CD8-positive, alpha-beta memory T cell (primary cell): ENCODE results near the gene NCR3LG1. TPM values are rescaled to one million over a fixed set of nuclear protein-coding genes. Genes with fewer than 3 reads are reported as not detected.

Source experiments
- CTCF ChIA-PET: fragments of 350-600 bp; sonication (Branson Sonifier 250); formaldehyde crosslinking; loops from one replicate; lab custom pipeline; 2021; ENCODE audit warnings: antibody characterized with exemption; lab: Charles Lee
- POLR2A ChIA-PET: fragments of 350-600 bp; sonication (Branson Sonifier 250); formaldehyde crosslinking; loops from one replicate; lab custom pipeline; 2021; ENCODE audit warnings: antibody characterized with exemption; lab: Charles Lee
- DNase-seq, 5 donors: peaks; one replicate each; pipeline versions ENCODE4 v3.0.0 to v3.0.0-alpha.2; 2020 to 2022; ENCODE audit warnings: mixed read lengths in 1 of 5
- H3K27ac ChIP-seq: one replicate; pipeline ENCODE4 v1.7.0; 2013; ENCODE audit warnings: low read depth, mild to moderate bottlenecking, low read length, moderate library complexity
- H3K27me3 ChIP-seq: 2 replicates; pipeline ENCODE4 v1.7.0; 2013; ENCODE audit warnings: low read length, mild to moderate bottlenecking; ENCODE audit not compliant: insufficient read depth, poor library complexity, severe bottlenecking
- H3K36me3 ChIP-seq: 2 replicates; pipeline ENCODE4 v1.7.0; 2013; ENCODE audit warnings: mild to moderate bottlenecking, low read length, moderate library complexity; ENCODE audit not compliant: insufficient read depth
- H3K4me1 ChIP-seq: 2 replicates; pipeline ENCODE4 v1.7.0; 2013; ENCODE audit warnings: mild to moderate bottlenecking, low read length, moderate library complexity; ENCODE audit not compliant: insufficient read depth
- H3K4me3 ChIP-seq: 2 replicates; pipeline ENCODE4 v1.7.0; 2013; ENCODE audit warnings: mild to moderate bottlenecking, low read length
- H3K9me3 ChIP-seq: 2 replicates; pipeline ENCODE4 v1.7.0; 2013; ENCODE audit warnings: mild to moderate bottlenecking, low read length
- H3K27ac Mint-ChIP-seq, 8 donors: one replicate each; pipeline ENCODE4 v1.8.0; 2020 to 2021; ENCODE audit warnings: mixed read lengths in 8 of 8, mild to moderate bottlenecking in 6 of 8, inconsistent platforms in 3 of 8, moderate library complexity in 3 of 8
- H3K27me3 Mint-ChIP-seq, 2 donors: one replicate each; pipeline ENCODE4 v1.8.0; 2020 to 2021; ENCODE audit warnings: mixed read lengths in 2 of 2, mild to moderate bottlenecking in 1 of 2, moderate library complexity in 1 of 2
- H3K36me3 Mint-ChIP-seq, 3 donors: one replicate each; pipeline ENCODE4 v1.8.0; 2020 to 2021; ENCODE audit warnings: mixed read lengths in 3 of 3, inconsistent platforms in 1 of 3, mild to moderate bottlenecking in 1 of 3
- H3K4me1 Mint-ChIP-seq, 3 donors: one replicate each; pipeline ENCODE4 v1.8.0; 2020 to 2021; ENCODE audit warnings: mixed read lengths in 3 of 3, inconsistent platforms in 1 of 3, mild to moderate bottlenecking in 1 of 3
- H3K4me3 Mint-ChIP-seq, 7 donors: one replicate each; pipeline ENCODE4 v1.8.0; 2020 to 2021; ENCODE audit warnings: mixed read lengths in 7 of 7, mild to moderate bottlenecking in 6 of 7, moderate library complexity in 4 of 7, inconsistent platforms in 2 of 7
- H3K9me3 Mint-ChIP-seq, 5 donors: one replicate each; pipeline ENCODE4 v1.8.0; 2020 to 2022; ENCODE audit warnings: mixed read lengths in 5 of 5, mild to moderate bottlenecking in 3 of 5, moderate library complexity in 2 of 5, inconsistent platforms in 1 of 5
- polyA plus RNA-seq: library from polyadenylated mRNA; unstranded; fragments of 300-500 nt; fragmentation: Illumina TruSeq; gene quantifications from one replicate; pipeline ENCODE4 v1.2.3, GENCODE V29; 2021
- total RNA-seq, 2 experiments: library from RNA; stranded (reverse); gene quantifications; one replicate each; pipeline ENCODE4 v1.2.3, GENCODE V29; 2021

The NCR3LG1 gene
- total RNA-seq (1 to 10 TPM; 5.9 to 6.0 TPM), polyA plus RNA-seq (0.03 TPM)

- no peaks in the 10 kb centered on the region for H3K27me3 Mint-ChIP-seq
- peaks cover 0 to 9% (median 0%) of the 10 kb centered on the region in 3 donors for H3K36me3 Mint-ChIP-seq
- Histone ChIP-seq H3K4me1 (peaks cover 15% of the 10 kb centered on the region), H3K4me3 (peak within 1 kb of the TSS; percentile 56), H3K9me3 (no peaks in the 10 kb centered on the region), H3K27me3 (no peaks in the 10 kb centered on the region), H3K27ac (peak within 1 kb of the TSS; percentile 33), H3K36me3 (no peaks in the 10 kb centered on the region)
- POLR2A ChIA-PET: interaction anchor here (0.6 to 0.8 kb wide), 5 partner anchors 22 to 1887 kb away, joined by 3 to 5 read pairs (median 3); partner anchors contain the start of gene PIK3C2A
- H3K4me1 Mint-ChIP-seq: peaks cover 29 to 44% (median 30%) of the 10 kb centered on the region in 3 donors
- peak within 1 kb of the TSS; percentile 71 to 99 (median 95) for H3K27ac Mint-ChIP-seq
- DNase-seq: peak; percentile 58 to 76 (median 71)
- CTCF ChIA-PET: interaction anchor here (0.7 kb wide), 2 partner anchors 76 to 279 kb away, joined by 3 read pairs; no protein-coding TSS in a partner anchor
- H3K9me3 Mint-ChIP-seq: peaks cover 0 to 5% (median 0%) of the 10 kb centered on the region in 5 donors
- peak within 1 kb of the TSS; percentile 90 to 97 (median 93) for H3K4me3 Mint-ChIP-seq
Measured at GRCh38 chr11:17351510-17352176, at the start of gene NCR3LG1. NCR3LG1 (plus strand) TSS chr11:17351800; CDS start chr11:17351970, 170 bp downstream.

DNA sequence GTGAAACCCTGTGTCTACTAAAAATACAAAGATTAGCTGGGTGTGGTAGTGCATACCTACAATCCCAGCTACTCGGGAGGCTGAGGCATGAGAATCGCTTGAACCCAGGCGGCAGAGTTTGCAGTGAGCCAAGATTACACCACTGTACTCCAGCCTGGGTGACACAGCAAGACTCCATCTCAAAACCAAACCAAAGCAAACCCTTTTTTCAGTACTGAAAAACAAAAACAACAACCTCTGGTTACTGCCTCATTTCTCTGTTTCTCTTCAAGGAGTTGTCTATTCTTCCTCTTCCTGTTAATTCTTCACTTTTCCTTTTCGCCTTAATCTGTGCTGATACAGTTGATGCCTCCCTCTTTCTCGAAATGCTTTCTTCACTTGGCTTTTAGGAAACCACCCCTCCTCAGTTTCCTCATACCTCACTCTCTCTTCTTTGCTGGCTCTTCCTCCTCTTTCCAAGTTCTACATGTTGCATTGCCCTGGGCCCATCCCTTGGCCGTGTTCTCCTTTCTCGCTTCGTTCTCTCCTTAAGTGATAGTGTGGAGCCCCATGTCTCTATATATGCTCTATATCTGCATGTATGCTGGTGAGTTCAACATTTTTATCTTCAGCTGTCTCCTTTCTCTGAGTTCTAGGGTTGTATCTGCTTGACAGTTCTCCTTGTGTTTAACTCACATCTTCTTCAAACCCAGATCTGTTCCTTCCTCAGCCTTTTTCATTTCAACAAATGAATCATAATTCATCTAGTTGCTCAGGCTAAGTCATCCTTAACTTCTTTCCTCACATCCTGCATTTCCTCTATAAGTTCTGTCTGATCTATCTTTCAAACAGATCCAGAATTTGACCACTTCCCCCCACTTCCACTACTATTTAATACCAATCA is 38.0 kb upstream of the NCR3LG1 start:
- Histone ChIP-seq H3K27me3 (no peaks in the 10 kb centered on the region), H3K9me3 (no peaks in the 10 kb centered on the region), H3K36me3 (peaks cover 37% of the 10 kb centered on the region), H3K4me3 (no peak overlapping the region), H3K4me1 (no peaks in the 10 kb centered on the region), H3K27ac (no peak overlapping the region)
- CTCF ChIA-PET: no interaction called here
- no peak for DNase-seq
- POLR2A ChIA-PET: no interaction called here
- Mint-ChIP-seq H3K36me3 (peaks cover 0 to 48% (median 17%) of the 10 kb centered on the region in 3 donors), H3K27ac (no peak overlapping the region), H3K27me3 (no peaks in the 10 kb centered on the region), H3K9me3 (no peaks in the 10 kb centered on the region), H3K4me3 (no peak overlapping the region), H3K4me1 (peaks cover 0 to 2% (median 0%) of the 10 kb centered on the region in 3 donors)

DNA sequence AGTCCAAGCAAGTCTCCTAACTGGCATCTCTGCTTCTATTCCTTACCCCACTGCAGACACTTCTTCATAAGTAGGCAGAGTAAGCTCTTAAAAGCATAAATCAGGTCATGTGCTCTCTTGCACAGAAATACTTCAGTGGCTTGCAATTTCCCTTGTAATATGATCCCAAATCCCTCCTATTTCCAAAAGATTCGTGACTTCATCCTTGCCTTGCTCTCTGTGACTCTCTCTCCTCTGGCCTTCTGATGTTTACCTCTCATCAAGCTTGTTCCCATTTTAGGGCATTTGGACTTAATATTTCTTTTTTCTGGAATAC is 37.4 kb upstream of the NCR3LG1 start:
- ChIA-PET POLR2A (no interaction called here), CTCF (no interaction called here)
- Histone ChIP-seq H3K27me3 (no peaks in the 10 kb centered on the region), H3K36me3 (peaks cover 38% of the 10 kb centered on the region), H3K4me3 (no peak overlapping the region), H3K9me3 (no peaks in the 10 kb centered on the region), H3K27ac (no peak overlapping the region), H3K4me1 (no peaks in the 10 kb centered on the region)
- Mint-ChIP-seq H3K27me3 (no peaks in the 10 kb centered on the region), H3K4me3 (no peak overlapping the region), H3K9me3 (no peaks in the 10 kb centered on the region), H3K36me3 (peaks cover 0 to 52% (median 17%) of the 10 kb centered on the region in 3 donors), H3K27ac (no peak overlapping the region), H3K4me1 (peaks cover 0 to 2% (median 0%) of the 10 kb centered on the region in 3 donors)
- no peak for DNase-seq

- Mint-ChIP-seq H3K27ac (no peak overlapping the region), H3K27me3 (no peaks in the 10 kb centered on the region), H3K4me1 (peaks cover 0 to 2% (median 0%) of the 10 kb centered on the region in 3 donors), H3K9me3 (no peaks in the 10 kb centered on the region), H3K36me3 (peaks cover 4 to 51% (median 19%) of the 10 kb centered on the region in 3 donors), H3K4me3 (no peak overlapping the region)
- CTCF ChIA-PET: no interaction called here
- Histone ChIP-seq H3K4me3 (no peak overlapping the region), H3K27me3 (no peaks in the 10 kb centered on the region), H3K9me3 (no peaks in the 10 kb centered on the region), H3K4me1 (no peaks in the 10 kb centered on the region), H3K36me3 (peaks cover 37% of the 10 kb centered on the region), H3K27ac (no peak overlapping the region)
- DNase-seq: no peak
- POLR2A ChIA-PET: no interaction called here
Measured at GRCh38 chr11:17314904-17315426, 36.6 kb upstream of the NCR3LG1 start.

DNA sequence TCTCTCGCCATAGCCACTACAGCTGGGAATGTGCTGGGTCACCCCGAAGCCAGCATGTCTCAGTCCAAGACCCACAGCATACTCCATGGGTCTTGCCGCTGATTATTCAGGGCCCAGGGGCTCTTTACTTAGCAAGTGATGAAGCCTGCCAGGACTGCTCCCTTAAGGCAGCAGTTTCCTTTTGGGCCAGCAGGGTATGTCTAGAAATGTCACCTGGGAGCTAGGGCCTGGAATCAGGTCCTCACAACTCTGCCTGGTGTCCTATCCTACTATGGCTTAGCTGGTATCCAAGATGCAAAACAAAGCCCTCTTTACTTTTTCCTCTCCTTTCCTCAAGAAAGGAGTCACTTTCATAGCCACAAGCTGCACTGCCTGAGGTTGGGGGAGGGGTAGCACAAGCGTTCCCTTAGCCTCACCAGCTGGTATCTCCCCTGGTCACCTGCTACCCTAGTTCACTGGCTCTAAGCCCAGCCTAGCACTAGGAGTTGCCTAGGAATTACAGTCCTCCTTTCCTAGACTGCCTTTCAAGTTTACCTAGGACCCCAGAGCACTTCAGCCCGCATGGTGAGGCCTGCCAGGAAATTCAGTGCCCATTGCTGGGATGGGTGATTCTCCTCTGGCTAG is 22.6 kb upstream of the NCR3LG1 start:
- H3K36me3 ChIP-seq: peaks cover 18% of the 10 kb centered on the region
- CTCF ChIA-PET: no interaction called here

DNA sequence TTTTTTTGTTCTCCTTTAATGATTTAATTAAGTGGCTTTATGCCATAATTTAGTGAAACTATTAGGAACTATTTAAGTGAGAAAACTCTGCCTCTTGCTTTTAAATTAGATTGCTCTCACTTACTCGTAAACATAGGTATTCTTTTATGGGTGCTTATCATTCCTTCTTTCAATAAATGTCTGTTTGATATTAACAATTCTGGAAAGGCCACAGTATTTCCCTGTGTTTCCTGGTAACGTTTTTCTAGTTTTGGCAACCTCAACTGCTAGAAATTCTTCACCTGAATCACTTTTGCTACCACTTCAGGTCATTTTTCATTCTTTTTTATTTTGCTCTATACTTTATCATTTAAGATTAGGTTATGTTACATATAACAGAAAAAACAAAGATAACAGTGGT is 19.9 kb upstream of the NCR3LG1 start:
- ChIA-PET POLR2A (no interaction called here), CTCF (no interaction called here)
- peaks cover 0 to 65% (median 18%) of the 10 kb centered on the region in 3 donors for H3K36me3 Mint-ChIP-seq
- Histone ChIP-seq H3K36me3 (peaks cover 18% of the 10 kb centered on the region), H3K27ac (no peak overlapping the region), H3K27me3 (no peaks in the 10 kb centered on the region), H3K4me3 (no peak overlapping the region), H3K4me1 (peaks cover 14% of the 10 kb centered on the region), H3K9me3 (no peaks in the 10 kb centered on the region)
- no peak for DNase-seq
- peaks cover 15 to 23% (median 17%) of the 10 kb centered on the region in 3 donors for H3K4me1 Mint-ChIP-seq
- H3K9me3 Mint-ChIP-seq: no peaks in the 10 kb centered on the region
- H3K4me3 Mint-ChIP-seq: no peak overlapping the region
- H3K27ac Mint-ChIP-seq: no peak overlapping the region
- H3K27me3 Mint-ChIP-seq: no peaks in the 10 kb centered on the region

More for the DNA sequence above, 22.6 kb upstream of the NCR3LG1 start:
- Histone ChIP-seq H3K27me3 (no peaks in the 10 kb centered on the region), H3K9me3 (no peaks in the 10 kb centered on the region), H3K4me3 (no peak overlapping the region), H3K4me1 (peaks cover 10% of the 10 kb centered on the region), H3K27ac (no peak overlapping the region)
- POLR2A ChIA-PET: no interaction called here
- Mint-ChIP-seq H3K27ac (no peak overlapping the region), H3K4me1 (peaks cover 17 to 25% (median 24%) of the 10 kb centered on the region in 3 donors), H3K4me3 (no peak overlapping the region), H3K9me3 (no peaks in the 10 kb centered on the region), H3K36me3 (peaks cover 8 to 75% (median 31%) of the 10 kb centered on the region in 3 donors), H3K27me3 (no peaks in the 10 kb centered on the region)
- DNase-seq: no peak

DNA sequence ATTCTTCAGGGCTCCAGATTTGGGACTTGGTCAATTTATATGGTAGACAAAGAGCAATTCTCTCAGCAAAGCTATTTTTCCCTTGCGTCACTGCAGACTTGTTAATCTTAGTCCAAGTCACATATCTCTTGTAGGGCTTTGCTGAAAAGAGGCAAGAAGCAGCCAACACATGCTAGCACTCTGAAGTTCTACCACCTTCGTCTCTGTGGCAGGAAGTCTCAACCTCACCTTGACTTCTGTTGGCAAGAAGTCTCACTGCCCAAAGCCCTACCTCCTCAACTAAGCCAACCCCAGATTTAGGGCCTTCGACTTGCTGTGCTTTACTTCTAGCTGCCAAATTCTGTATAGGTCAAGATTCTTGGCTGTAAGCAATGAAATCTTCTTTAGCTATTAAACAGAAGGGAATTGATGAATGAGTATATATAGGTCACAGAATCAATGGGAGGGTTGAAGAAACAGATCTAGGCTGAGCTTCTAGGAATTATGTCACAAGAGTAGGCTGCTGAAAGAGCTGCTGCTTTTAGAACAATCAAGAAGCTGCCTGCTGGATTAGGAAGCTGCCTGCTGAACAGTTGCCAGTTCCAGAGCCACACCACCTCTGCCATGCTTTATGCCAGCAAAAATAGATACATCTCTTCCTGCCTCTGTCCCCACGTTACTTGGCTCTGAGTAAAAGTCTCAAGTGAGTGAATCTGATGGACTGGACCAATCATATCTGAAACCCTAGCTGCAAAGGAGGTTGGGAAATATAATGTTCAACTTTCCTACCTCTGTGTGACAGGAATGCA is 17.6 kb upstream of the NCR3LG1 start:
- H3K27me3 ChIP-seq: no peaks in the 10 kb centered on the region

More for the DNA sequence above, 17.6 kb upstream of the NCR3LG1 start:
- peak in 2 of 5 donors; percentile 40 to 43 for DNase-seq
- Mint-ChIP-seq H3K27ac (peak overlapping the region; percentile 44 to 88 (median 72)), H3K27me3 (no peaks in the 10 kb centered on the region), H3K36me3 (peaks cover 0 to 49% (median 10%) of the 10 kb centered on the region in 3 donors), H3K9me3 (no peaks in the 10 kb centered on the region), H3K4me1 (peaks cover 15 to 23% (median 17%) of the 10 kb centered on the region in 3 donors), H3K4me3 (peak overlapping the region in 2 of 7 donors; percentile 0 to 5)
- H3K4me1 ChIP-seq: peaks cover 14% of the 10 kb centered on the region
- H3K36me3 ChIP-seq: peaks cover 21% of the 10 kb centered on the region
- CTCF ChIA-PET: interaction anchor here (1.0 to 1.6 kb wide), 3 partner anchors 20 to 104 kb away, joined by 3 to 4 read pairs (median 4); no protein-coding TSS in a partner anchor
- no peak overlapping the region for H3K4me3 ChIP-seq
- POLR2A ChIA-PET: no interaction called here
- no peak overlapping the region for H3K27ac ChIP-seq
- H3K9me3 ChIP-seq: no peaks in the 10 kb centered on the region
